Islet of Langerhans (tissue), 1 donor: ENCODE measurements around the gene LRRC8A.

Source experiments
- FAIRE-seq: peaks from one replicate; lab custom pipeline; 2011; peaks lifted over from hg19 to GRCh38; lab: Jason Lieb, UNC

Gene LRRC8A

DNA sequence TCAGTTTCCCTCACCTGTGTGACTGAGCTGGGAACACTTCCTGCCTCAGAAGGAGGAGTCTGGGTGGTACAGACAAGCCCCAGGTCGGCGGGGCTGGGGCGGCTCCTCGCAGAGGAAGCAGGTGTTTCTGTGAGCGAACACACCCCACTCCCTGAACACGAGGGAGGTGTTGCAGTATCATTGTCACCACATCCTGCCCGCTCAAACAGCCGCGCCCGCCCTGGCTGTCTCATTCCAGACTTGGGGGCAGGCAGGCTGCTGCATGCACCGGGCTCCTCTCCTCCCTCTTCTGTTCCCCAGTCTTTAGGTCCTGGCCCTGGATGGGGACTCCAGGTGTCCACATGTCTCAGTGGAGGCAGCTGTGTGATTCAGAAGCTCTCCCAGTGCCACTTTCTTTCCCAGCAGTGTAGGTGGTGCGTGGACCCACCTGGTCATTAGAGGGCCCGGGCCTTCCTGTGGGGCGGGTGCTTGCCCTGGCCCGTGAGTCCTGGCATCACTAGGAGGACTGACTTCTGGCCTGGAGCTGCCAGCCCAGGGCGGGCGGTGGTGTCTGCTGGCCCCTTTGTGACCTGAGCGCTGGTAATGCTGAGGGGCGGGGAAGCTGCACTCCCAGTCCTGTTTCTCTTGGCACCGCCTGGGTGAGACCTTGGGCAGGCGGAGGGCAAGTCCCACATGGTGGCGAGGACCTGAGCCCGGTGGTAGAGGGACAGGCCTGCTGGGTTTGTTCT is 20.6 kb downstream of the LRRC8A start:
- FAIRE-seq, result no peak

DNA sequence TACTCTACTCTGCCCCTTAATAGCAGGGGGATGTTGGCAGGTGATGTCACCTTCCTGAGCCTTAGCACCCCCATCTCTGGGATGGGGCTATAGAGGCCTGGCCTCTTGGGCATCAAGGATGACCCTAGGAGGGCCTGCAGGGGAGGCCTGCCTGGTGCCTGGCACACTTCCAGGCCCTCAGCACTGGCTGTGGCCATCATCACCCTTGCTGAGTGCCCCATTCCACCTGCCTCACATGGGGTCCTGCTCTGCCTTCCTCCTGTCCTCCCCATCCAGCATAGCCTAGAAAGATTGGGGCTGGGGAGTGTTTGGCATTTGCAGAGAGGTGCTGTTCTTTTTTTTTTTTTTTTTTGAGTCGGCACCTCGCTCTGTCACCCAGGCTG is 21.1 kb downstream of the LRRC8A start:
- FAIRE-seq, result no peak

DNA sequence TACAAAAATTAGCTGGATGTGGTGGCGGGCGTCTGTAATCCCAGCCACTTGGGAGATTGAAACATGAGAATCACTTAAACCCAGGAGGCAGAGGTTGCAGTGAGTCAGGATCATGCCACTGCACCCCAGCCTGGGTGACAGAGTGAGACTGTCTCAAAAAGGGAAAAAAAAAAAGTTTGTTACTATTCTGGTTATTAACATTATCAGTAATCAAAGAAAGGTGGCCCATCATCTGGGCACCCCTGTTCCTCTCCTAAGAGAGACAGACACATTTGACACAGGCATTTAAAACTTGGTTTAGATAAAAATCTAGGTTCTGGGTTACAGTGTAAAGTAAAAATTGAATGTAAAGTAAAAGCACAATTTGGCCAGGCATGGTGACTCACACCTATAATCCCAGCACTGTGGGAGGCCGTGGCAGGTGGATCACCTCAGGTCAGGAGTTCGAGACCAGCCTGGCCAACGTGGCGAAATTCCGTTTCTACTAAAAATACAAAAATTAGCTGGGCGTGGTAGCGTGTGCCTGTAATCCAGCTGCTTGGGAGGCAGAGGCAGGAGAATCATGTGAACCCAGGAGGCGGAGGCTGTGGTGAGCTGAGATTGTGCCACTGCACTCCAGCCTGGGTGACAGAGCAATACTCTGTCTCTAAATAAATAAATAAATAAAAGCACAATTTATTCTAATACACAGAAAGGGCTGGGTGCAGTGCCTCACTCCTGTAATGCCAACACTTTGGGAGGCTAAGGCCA is 22.1 kb downstream of the LRRC8A start:
- FAIRE-seq, result no peak

DNA sequence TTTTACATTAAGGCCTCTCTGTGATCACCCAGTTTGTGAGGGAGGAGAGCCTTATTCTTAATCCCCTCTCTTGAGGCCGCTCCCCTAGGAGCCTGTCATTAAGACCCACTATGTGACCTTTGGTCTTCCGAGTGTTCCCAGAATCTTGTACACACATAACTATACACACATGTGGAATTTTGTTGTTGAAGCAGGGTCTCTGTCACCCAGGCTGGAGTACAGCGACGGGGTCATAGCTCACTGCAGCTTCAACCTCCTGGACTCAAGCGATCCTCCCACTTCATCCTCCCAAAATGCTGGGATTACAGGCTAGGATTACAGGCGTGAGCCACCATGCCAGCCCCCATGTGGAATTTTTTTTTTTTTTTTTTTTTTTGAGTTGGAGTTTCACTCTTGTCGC is 24.0 kb downstream of the LRRC8A start:
- FAIRE-seq, result no peak

DNA sequence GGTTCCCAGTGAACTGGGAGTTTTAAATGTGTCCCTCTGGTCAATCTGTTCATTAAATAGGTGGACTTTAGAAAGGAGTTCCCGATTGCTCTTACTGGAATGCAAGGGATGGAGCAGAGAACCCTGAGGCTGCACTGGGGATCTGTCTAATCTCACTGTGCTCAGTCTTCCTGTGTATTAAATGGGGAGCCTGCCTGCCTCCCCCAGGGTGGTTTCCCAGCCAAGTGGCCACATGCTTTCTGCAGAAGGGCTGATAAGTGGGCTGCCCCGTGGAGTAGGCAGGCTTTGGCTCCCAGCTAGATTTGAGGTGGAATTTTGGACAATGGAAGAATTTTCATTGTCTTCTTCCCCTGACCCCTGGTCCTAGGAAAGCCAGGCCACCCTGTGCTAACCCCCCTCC is 24.8 kb downstream of the LRRC8A start:
- no peak for FAIRE-seq

DNA sequence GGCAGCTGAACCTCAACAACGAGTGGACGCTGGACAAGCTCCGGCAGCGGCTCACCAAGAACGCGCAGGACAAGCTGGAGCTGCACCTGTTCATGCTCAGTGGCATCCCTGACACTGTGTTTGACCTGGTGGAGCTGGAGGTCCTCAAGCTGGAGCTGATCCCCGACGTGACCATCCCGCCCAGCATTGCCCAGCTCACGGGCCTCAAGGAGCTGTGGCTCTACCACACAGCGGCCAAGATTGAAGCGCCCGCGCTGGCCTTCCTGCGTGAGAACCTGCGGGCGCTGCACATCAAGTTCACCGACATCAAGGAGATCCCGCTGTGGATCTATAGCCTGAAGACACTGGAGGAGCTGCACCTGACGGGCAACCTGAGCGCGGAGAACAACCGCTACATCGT is 26.4 kb downstream of the LRRC8A start:
- FAIRE-seq, result no peak

DNA sequence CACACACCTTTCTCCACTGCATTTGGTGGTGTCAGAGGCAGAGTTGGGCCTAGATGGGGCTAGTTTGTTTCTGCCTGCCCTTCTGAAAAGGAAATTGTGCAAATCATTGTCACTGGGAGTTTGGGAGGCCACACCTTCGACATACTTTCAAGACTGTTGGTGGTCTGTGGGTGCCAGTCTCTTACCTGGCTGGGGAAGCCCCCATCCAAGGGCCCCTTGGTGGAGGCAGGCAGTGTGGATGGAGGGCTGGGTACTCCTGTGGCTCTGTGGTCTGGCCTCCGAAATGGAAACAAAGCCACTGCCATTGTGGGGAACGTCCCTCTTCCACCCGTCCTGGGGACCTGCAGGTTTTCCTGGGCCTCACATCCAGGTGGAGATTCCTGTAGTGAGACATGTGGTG is 27.9 kb downstream of the LRRC8A start:
- no peak for FAIRE-seq

DNA sequence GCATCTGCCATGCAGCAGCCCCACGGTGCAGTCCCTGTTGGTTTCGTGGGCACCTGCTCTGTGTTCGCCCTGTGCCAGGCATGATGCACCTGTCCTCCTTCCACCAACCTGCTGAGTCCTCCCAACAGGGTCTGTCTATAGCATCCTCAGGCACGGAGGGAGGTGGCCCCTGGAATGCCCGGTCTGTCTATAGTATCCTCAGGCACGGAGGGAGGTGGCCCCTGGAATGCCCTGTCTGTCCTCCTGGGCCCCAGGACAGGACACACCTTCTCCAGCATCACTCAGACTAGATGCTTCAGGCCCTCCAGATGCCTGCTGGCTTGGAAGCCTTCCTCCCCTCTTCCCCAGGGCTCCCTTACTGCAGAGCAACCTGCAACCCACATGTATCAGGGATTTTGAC is 29.0 kb downstream of the LRRC8A start:
- FAIRE-seq, result no peak

DNA sequence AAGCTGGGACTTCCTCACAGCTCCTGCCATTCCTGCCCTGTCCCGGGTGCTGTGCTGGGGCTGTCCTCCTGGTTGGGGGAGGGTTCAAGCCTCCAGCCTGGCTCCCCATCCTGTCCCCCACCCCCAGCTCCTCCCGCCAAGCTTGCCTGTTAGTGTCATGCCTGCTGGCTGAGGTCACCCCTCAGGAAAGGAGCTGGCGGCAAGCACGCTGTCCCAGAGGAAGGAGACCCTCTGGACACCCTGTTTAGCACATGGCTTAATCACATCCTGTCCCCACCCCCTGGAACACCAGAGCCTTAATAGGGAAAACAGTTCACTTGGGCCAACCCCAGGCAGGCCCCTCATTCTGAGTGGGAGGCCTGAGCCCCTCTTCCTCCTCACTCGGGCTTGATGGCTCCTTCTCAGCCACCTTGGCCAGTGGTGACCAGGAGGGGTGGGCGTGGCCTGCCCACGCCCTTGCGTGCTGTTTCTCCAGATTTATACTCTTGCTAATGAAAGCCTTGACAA is 29.6 kb downstream of the LRRC8A start:
- FAIRE-seq, result no peak

DNA sequence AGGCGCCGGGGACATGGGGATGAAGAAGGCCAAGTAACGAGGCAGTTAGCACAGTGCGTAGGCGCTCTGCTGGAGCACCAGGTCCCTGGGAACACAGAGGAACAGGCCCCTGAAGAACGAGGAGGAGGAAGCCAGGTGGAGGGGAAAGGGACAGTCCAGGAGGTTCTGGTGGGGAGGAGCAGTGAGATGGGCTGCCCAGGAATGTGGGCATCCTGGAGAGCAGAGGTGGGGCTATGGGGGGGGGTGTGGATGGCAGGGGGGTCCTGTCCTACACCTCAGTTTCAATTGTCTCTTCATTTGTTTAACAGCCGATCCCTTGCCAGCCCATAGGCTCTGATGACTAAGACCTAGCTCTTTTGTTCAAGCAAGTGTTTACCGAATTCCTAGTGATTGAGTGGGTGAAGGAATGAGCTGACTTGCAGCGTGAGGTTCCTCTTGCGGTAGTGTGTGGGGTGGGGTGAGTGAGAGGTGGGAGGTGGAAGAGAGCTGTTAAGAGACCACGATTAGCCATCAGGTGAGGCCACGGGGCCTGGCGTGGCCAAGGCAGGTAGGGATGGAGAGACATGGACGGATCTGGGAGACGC is 30.4 kb downstream of the LRRC8A start:
- FAIRE-seq, result no peak

DNA sequence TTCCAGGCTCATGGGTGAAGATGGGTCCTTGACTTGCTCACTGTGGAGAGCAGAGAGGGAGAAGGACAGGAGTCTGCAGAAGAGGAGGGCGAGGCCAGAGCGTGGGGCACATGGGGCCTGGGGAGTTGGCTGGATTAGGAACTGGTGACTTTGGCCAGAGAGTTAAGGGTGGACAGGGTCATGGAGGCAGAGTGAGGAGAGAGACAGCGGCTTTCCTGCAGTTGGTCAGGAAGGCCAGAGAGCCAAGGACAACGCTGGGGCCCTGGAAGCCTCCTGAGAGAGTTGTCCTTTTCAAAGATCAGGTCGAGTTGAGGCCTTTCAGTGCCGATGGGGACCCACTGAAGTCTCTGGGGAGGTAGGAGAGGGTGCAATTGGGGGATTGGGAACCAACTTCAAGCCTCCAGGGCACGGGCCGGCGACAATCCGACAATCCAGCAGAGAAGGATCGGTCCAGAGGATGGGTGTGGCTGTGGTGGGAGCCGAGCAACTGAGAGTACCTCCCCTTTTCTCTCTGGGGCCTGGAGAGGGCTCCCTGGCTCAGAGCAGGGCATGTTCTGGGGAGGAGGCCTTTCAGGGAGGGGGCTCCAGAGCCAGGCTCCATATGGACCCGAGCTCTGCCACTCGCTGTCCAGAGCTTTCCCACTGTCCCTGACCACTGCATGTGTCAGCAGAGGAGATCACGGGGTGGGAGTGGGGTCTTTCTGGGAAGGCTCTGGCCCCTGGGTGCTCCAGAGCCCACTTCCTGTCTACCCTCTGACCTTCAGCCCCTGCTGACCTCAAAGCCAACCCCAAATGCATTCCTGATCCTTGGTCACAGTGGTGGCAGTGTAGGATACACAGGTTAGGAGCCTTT is 31.3 kb downstream of the LRRC8A start:
- no peak for FAIRE-seq

DNA sequence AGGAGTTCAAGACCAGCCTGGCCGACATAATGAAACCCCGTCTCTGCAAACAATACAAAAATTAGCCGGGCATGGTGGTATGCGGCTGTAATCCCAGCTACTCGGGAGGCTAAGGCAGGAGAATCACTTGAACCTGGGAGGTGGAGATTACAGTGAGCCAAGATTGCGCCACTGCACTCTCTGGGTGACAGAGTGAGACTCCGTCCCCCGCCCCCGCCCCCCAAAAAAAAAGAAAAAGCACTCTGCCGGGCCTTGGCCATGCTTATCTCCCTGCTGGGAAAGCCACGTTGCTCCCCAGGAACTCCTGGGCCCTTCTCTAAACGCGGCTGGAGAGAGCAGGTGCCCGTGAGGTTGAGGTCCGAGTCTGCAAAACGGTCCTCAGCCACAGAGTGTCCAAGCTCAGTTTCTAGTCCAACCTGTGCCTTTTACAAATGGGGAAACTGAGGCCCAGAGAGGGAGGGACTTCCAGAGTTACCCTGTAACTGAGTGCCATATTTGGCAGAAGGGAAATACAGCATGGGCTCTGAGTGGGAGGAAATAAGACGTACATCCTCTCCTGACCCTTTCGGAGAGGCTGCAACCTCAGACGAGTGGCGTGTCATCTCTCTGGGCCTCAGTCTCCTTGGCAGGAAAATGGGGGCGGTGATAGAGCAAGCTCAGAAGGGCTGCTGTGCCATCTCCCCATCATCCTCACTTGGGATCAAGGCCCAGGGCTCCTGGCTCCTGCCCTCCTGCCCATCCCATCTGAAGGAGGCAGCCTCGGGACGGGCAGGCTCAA is 32.3 kb downstream of the LRRC8A start:
- FAIRE-seq, result no peak

DNA sequence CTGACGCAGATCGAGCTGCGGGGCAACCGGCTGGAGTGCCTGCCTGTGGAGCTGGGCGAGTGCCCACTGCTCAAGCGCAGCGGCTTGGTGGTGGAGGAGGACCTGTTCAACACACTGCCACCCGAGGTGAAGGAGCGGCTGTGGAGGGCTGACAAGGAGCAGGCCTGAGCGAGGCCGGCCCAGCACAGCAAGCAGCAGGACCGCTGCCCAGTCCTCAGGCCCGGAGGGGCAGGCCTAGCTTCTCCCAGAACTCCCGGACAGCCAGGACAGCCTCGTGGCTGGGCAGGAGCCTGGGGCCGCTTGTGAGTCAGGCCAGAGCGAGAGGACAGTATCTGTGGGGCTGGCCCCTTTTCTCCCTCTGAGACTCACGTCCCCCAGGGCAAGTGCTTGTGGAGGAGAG is 34.3 kb downstream of the LRRC8A start:
- FAIRE-seq, result no peak

DNA sequence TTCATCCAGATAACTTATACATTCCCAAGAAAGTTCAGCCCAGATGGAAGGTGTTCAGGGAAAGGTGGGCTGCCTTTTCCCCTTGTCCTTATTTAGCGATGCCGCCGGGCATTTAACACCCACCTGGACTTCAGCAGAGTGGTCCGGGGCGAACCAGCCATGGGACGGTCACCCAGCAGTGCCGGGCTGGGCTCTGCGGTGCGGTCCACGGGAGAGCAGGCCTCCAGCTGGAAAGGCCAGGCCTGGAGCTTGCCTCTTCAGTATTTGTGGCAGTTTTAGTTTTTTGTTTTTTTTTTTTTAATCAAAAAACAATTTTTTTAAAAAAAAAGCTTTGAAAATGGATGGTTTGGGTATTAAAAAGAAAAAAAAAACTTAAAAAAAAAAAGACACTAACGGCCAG is 34.8 kb downstream of the LRRC8A start:
- FAIRE-seq, result no peak

DNA sequence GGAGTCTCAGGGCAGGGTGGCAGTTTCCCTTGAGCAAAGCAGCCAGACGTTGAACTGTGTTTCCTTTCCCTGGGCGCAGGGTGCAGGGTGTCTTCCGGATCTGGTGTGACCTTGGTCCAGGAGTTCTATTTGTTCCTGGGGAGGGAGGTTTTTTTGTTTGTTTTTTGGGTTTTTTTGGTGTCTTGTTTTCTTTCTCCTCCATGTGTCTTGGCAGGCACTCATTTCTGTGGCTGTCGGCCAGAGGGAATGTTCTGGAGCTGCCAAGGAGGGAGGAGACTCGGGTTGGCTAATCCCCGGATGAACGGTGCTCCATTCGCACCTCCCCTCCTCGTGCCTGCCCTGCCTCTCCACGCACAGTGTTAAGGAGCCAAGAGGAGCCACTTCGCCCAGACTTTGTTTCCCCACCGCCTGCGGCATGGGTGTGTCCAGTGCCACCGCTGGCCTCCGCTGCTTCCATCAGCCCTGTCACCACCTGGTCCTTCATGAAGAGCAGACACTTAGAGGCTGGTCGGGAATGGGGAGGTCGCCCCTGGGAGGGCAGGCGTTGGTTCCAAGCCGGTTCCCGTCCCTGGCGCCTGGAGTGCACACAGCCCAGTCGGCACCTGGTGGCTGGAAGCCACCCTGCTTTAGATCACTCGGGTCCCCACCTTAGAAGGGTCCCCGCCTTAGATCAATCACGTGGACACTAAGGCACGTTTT is 35.4 kb downstream of the LRRC8A start:
- FAIRE-seq, result no peak

DNA sequence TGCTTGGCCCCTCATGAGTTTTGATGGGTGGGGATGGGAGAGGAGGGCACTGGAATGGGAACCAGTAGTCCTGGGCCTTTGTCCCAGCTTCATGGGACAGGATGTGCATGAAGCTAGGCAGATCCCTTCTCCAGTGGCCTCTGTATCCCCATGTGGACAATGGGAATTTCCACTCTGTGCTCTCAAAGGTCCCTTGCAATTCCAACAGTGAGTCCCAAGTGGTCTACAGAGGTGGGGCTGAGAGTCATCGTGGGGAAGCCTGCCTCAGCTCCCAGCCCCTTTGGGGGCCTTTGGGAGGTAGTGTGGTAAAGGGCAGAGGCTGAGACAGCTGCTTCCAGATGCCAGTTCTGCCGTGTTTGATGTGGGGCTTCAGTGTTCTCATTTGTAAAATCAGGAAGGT is 37.0 kb downstream of the LRRC8A start:
- FAIRE-seq, result no peak

DNA sequence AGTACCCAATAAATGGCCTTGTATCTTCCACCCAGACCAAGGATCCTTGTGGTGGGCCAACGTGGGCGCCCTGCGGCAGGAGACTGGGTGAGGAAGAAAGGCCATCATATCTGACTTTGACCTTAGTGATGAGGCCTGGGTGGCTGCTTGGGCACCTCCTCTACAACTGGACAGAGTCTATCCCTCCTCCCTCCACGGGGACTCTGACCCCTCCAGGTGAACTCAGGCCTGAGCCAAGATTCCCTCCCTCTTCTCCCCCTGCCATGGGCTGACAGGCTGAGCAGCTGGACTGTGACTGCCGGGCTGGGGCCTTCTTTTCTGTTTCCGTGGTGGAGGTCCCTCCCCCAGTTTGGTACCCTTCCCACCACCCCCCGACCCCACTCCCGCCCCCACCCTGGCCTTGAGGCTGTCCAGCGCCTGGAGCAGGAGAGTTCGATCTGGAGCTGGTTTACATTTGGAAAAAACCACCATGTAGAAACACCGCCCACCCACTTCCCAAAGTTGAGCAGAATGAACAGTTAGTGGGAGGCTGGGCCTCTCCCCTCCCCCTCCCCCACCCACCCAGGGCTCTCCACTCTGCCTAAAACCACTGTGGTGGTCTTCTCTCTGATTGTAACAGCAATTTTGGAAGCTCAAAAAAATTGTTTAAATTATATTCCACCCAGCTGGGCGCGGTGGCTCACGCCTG is 37.6 kb downstream of the LRRC8A start:
- FAIRE-seq, result no peak

DNA sequence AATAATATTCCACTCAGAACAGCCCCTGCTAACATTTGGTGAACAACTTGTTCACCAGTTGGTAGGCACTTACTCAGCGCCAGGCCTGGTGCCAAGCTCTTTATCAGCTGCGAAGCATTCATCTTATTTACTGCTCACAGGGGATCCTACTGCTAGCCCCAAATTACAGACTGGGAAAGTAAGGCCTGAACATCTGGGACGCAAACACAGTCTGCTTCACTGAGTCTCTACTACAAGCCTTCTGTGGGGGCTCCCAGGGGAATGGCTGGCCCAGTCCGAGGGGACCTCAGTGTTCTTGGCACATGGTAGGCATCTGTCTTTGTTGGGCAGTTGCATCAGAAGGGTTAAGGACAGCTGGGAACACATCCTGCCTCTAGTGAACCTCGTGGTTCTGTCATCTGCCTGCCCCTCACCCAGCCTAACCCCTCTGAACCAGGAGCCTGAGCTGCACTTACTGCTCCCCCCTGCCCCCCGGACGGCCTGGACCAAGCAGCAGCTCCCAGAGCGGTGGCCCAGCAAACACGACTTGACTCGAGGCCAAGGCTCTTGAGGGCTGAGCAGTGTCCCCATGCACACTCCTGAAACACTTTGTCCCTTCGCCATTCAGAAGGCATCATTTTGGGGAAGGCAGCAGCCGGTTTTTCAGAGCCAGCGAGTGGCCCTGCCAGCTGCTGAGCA is 38.6 kb downstream of the LRRC8A start, which contains the start of gene PHYHD1:
TSS of gene PHYHD1 (plus strand) at position 602 of the 678 bp plus-strand sequence. CDS start 1,342 bp downstream, outside the sequence.
- FAIRE-seq, result no peak

DNA sequence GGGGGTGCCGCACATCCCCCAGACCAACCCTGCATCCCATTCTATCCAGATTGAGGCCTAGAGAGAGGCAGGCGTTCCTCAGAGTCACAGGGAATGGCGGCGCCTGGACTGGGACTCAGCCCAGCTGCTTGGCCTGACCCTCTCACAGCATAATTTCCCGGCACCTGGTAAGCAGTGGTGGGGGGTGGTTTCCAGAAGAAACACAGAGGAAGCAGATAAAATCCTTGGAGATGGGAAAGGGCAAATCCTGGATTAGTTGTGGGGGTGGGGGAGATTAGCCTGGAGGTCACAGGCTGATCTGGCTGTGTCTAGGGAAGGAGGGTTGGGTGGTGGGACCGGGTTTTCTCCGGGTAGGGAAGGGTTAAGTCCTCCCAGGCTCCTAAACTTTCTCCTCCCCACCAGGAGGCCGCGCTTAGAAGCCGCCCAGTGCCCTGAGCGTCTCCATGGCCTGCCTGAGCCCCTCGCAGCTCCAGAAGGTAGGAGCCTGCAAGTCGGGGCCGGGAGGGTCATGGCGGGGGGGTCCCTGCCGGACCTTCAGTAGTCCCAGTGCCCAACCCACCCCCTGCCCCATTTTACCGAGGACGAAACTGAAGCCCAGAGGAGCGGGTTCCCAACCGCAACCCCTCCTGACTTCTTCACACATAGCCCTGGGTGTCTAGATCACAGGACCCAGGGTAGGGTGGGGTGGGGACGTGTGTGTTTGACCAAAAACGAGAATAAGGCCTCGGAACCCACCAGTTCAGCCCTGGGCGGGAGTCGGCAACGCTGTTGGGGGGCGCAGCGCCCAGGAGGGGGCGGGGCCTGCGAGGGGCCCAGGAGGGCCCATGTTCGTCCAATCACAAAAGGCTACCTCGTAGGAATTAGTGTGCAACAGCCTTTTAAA is 40.2 kb downstream of the LRRC8A start:
- FAIRE-seq, result no peak
